Hematopoietic multipotent progenitor cell (in vitro differentiated cells): ENCODE measurements around the gene HTRA3. TPM values are rescaled to one million over a fixed set of nuclear protein-coding genes. Genes with fewer than 3 reads are reported as not detected.

ENCODE experiments used
- DNase-seq, 3 donors: peaks; one replicate each; pipeline ENCODE4 v3.0.0-alpha.2; 2011 to 2015; ENCODE audit warnings: low read depth in 2 of 3, low spot score in 2 of 3
- total RNA-seq: library from RNA; depleted of rRNA; stranded (reverse); fragments of >200 nt; gene quantifications from one replicate; pipeline ENCODE4 v1.2.3, GENCODE V29; 2012

The HTRA3 gene
- total RNA-seq, 1 donor: 12.9 TPM

DNA sequence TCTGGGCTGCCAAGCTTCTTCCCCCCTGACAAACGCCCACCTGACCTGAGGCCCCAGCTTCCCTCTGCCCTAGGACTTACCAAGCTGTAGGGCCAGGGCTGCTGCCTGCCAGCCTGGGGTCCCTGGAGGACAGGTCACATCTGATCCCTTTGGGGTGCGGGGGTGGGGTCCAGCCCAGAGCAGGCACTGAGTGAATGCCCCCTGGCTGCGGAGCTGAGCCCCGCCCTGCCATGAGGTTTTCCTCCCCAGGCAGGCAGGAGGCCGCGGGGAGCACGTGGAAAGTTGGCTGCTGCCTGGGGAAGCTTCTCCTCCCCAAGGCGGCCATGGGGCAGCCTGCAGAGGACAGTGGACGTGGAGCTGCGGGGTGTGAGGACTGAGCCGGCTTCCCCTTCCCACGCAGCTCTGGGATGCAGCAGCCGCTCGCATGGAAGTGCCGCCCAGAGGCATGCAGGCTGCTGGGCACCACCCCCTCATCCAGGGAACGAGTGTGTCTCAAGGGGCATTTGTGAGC lies 37.0 kb downstream of the HTRA3 start:
- no peak for DNase-seq

DNA sequence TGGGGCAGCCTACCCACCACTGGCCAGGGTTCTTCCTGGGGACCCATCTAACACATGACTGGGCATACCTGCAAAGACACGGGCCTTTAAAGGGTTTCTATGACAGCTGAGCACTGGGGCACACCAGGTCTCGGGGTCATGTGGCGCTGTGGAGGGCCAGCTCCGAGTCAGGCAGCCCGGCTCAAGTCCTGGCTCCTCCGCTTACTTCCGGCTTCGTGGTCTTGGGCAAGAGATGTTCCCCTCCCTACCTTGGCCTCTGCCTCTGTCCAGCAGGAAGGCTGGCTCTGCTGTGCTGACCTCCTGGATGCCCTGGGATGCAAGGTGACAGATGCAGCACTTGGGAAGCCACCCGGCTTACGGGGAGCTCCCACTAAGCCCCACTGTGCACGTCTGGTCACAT lies 37.6 kb downstream of the HTRA3 start:
- DNase-seq: no peak

DNA sequence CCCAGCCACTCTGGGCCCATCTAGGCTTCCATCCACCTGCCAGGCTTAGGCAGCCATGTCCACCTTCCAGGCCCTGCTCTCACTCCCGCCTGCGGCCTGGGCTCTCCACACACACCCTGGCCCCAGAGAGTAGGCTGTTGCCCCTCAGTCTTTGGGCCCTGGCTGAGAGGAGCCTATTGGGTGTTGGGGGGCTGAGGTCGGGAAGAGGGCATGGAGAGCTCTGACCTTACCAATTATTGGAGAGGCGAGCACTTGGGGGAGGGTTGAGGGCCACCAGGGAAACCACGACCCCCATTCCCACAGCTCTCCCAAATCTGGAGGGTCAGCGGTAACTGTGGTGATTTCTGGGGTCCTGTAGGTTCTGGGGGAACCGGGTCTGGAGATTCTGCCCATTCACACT lies 38.2 kb downstream of the HTRA3 start:
- DNase-seq: no peak

DNA sequence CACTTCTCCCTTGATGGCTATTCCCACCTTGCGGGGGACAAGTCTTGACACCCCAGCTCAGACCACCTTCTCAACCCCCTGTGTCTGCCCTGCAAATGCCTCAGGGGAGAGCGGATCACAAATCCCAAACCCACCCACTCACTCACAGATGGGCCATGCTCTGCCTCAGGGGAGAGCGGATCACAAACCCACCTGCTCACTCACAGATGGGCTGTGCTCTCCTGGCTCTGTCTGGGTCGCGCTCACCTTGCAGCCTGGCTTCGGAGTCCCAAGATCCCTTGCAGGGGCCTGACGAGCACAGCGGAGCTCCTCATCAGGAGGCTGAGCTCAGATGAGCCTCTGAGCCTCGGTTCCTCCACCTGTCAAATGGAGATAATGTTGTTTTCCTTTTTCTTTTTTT lies 38.6 kb downstream of the HTRA3 start:
- no peak for DNase-seq

DNA sequence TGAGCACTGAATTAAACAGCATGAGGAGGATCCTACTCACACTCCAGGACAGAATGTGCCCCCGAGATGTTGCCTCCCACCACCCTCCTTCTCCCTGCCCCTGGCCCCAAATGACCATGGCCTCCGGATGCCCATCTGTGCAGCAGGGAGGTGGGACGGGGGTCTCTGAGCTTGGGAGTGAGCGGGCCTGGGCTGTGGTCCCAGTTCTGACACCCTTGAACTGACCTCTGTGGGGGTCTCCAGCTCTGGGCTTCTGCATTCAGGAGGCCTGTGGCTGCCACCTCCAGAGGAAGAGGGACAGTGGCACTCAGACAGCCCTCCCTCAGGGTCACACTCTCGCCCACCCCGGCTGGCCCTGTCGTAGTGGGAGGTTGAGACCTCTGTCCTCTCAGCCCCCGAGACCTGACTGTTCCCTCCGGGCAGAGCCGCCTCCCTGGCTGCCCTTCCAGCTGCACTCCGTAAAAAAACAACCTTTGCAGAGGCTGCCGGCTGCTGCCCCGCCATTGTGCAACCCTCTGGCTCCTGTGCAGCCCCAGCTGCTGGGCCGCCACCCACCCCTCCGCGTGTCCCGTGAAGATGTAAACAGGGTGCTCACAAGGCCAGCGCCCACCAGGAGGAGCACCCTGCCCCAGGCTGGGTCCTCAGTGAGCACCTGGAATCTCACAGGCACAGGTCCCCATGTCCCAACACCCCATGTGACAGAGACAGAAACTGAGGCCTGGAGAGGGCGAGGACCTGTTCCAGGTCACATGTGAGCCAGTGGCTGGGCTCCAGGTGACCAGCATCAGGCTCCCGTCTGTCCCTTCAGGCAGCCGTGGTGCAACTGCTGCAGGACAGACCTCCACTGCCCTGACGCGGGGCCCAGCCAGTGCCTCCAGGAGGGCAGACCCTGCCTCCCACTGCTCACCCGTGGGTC lies 39.6 kb downstream of the HTRA3 start:
- no peak for DNase-seq

DNA sequence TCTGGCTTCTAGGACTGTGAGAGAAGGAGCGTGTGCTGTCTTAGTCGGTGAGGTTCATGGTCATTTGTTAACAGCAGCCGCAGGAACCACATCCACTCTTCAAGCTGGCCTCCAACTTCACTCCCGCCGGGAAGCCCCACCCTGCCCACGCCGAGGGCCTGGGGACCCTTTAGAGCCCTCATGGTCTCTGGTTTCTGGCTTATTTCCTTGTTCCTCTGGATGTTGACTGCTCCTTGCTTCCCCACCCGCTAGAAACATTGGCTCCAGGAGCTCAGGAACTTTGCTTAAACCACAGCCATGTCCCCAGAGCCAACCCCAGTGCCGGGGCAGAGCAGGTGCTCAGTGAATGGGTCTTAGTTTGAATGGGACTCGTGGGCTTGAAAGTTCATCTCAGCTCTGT lies 40.8 kb downstream of the HTRA3 start:
- no peak for DNase-seq

DNA sequence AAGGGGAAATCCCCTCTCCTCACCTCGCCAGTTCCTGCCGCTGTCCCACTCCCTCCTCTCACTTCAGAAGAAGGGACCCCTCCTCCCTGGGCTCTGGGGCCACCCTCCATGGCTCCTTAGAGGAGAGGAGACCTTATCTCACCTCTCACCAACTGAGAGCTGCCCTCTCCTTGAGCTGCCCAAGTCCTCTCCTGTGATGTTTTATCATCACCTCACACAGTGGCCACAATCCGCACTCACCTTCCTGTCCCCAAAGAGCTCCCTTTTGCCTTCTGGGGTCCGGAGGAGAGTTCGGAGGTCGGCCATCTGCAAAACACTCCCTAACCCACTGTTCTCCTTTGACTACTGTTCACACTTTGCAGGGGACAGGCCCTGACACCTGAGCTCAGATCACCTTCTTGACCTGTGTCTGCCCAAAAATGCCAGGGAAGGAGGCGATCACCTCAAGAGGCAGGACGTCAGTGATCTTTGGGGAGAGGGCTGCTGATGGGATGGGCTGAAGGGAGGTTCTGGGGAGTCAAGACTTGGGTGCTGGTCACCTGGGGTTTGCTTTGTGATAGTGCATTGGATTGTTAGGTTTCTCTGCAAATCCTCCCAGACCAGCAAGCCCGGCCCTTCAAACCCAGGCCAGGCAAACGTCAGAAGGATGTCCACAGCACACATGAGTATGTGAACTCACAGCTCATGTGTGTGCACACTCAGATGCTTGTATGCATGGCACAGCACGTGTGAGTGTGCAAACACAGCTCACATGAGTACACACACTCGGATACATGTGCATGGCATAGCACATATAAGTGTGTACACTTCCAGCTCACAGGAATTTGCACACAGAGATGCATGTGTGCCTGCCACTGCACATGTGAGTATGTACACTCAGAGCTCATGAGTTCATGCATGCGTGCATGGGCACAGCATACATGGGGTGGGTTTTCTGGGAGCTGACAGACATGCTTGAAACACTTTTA lies 41.8 kb downstream of the HTRA3 start:
- DNase-seq: no peak

DNA sequence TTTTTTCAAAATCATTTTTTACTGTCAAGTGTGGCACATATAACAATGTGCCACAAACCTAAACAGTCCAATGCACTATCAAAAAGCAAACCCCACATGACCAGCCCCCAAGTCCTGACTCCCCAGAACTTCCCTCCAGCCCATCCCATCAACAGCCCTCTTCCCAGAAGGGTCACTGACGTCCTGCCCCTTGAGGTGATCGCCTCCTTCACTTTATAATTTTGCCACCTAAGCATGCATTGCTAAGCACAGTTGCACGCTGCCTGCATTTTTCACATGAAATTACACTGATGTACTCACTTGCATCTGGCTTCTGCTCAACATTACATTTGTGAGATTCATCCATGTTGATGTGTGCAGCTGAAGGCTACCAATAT lies 42.5 kb downstream of the HTRA3 start:
- no peak for DNase-seq

DNA sequence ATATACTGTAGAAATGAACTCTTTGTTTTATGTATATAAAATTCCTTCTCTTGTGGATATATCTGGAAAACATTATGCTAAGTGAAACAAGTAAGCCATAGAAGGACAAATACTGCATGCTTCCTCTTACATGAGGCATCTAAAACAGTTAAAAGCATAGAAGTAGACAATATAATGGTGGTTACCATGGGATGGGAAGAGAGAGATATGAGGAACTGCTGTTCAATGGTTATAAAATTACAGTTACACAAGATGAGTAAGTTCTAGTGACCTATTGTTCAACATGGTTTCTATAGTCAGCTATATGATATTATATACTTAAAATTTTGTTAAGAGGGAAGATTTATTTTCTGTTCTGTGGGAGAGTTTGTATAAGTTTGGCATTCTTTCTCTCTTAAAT lies 43.4 kb downstream of the HTRA3 start:
- DNase-seq: no peak

DNA sequence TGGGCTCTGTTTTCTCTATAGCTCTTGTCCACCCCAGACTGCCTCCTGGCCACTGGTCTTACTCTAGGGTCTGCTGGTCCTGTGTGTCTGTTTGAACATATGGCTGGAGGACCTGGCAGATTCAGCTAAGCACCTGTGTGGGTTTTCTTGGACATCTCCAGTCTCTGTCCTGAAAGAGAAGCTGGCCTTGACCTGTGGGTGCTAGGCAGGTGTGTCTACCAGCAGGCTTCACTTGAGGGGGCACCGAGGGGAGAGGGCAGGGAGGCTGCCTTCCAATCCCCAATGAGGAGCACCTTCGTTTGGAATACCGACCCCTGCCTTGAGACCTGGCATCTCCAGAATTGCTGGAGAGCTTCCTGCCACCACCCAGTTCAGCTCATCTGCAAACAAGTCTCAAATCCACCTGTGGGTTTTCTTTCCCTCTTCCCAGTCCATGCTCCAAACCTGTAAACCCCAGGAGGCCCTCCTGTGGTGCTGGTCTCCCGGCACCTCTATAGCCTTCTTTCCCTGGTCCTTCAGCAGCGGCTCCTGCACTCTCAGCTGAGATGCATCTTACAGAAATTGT lies 45.2 kb downstream of the HTRA3 start:
- no peak for DNase-seq

DNA sequence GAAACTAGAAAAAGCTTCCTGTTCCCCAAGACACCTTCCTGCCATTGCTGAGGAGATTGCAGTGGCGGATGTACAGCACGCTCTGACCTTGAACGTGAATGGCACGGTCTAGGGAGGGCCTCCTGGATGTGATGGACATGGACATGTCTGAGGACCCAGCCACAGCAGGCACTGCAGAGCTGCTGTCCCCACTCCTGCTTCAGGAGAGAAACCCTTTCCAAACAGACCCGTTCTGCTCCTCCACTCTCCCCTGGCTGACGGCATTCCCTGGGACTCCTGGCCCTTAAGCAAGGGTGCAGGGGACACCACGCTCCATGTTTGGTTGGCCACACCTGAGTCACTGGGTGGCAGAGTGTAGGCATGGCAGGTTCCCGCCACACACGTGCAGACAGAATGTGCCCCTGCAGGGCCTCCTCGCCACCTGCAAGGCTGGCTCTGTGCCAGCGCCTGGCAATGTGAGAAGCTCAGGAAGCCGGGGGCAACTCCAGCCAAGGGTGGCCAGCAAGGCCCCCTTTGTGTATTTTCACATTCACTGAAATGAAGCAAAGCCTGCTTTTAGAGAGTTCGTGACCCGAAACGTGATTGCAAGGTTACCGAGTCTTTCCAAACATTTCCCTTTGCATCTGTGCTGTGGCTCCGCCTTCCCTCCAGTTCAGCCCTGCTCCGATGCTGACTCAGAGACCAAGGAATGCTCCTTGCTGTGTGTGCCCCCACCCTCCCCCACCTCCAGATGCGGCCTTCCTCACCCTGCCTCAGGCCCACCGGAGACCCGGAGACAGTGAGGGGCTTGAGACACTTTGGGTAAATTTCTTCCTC lies 46.1 kb downstream of the HTRA3 start:
- peak in 1 of 3 donors; percentile 64 for DNase-seq

DNA sequence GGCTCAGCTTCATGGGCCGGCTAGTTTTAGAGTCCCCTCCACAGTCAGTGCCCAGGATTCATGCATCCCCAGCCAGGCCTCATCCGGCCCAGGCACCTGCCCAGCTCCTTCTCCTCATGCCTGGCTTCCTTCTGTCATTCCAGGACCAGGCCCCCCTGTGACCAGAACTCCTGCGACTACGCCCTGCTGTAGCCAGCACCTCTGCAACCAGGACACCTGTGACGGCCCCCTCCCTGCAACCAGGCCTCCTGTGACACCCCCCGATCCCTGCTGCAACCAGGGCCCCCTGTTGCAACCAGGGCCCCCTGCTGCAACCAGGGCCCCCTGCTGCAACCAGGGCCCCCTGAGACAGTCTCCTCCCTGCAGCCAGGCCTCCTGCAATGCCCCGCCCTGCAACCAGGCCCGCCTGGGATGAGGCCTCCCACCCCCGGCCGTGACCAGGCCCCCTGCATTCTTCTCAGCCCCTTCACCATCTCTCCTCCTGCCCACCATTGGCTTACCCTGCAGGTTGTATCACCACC lies 46.8 kb downstream of the HTRA3 start:
- DNase-seq: no peak

DNA sequence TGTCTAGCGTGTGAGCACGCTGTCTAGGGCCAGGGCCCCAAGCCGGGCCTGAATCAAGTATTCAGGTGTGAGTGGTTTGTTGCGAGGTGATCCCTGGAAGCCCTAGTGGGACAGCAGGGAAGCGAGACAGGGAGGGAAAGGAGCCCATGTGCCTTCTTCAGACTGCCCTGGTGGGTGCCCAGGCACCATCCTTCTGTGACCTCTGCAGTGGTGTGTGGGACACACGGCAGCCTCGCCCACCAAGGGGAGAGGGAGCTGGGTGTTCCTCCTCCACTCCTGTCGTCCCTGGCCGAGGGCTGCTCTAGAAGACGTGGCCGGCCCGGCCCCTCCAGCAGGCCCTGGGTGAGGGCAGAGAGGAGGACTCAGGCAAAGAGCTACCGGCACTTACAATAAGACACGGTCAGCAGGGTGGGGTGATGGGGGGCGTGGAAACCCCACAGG lies 47.4 kb downstream of the HTRA3 start:
- no peak for DNase-seq

DNA sequence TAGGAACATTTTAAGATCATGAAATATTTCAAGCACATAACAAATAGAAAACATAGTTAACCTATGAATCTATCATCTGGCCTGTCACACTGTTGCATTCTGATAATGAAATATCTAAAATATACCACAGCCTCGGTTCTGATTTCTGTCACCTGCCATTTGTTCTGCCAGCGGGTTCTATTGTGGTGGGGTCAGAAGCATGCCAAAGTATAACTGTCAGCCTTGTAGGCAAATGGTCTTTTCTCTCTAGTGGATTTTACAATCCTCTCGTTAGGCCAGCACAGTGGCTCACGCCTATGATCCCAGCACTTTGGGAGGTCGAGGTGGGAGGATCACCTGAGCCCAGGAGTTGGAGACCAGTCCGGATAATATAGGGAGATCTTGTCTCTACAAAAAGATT lies 47.9 kb downstream of the HTRA3 start:
- DNase-seq: no peak

DNA sequence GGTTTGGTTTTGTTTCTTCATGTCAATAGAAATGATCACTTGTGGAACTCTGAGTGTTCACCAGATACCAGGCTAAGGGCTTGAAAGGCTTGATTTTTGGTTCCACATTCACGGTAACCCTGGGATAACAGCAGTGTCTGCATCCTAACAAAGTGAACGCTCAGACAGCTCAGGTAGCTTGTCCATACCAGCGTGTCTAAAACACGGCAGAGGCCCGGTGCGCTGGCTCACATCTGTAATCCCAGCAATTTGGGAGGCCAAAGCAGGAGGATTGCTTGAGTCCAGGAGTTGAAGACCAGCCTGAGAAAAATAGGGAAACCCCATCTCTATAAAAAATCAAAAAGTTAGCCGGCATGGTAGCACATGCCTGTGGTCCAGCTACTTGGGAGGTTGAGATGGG lies 49.0 kb downstream of the HTRA3 start:
- DNase-seq: no peak

DNA sequence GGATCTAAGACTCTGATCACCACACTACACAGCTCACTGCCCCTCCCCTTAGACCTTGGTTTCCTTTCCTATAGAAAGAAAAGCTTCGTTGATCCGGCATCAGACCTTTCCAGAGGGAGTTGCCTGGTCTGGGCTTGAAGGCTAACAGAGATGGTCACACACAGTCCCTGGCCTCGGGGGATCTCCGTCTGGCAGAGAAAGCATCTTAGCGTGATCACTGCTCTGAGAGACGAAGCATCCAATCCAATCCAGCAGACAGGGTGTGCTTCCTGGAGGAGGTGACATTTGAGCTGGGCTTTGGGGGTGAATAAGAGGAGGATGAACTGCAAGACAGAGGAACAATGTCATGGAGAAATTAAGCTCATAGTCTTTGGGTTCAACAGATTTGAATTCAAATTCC lies 49.5 kb downstream of the HTRA3 start:
- DNase-seq: no peak

DNA sequence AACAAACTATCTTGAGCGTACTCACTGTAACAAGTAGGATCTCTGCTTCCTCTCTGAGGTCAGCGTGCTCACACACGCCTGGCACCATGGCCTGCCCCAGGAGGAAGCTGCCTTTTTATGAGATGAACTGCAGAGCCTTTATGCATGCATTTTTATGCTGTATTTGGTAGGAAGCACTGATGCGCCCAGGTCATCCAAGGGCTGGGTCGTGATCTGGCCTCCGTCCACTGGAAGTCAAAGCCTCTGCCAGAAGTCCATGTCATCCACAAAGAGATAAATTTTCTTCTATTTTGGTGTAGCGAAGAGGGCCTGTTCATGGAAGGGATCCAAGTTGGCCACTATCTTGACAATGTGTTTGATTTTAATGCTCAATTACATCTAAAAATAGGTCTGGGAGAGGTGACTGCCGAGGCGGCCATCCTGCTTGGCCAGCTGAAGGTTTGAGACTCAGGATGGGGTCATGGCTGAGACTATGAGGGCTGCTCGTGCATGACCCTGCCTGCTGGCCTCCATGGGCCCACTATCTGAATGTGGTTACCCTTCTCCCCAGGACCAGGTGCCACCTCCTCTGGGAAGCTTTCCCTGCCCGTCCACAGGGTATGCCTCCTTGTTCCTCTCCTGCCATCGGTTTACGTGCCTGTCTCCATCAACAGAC lies 50.3 kb downstream of the HTRA3 start:
- DNase-seq: peak in 1 of 3 donors; percentile 65

DNA sequence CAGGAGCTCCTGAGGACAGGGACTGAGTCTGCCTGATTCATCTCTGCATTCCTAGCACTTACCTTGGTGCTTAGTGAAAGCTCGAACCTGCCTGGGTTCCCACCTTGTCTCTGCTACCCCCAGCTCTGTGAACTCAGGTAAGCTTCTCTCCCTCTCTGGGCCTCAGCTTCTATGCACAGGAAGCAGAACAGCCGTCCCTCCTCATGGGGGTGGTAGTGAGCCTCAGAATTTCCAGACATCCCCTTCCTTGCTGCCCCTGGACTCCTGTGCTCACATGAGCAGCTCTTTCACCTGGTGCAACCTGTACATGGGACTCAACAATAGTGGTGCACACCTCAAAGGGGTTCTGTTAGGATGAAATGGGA lies 50.8 kb downstream of the HTRA3 start:
- DNase-seq: no peak

DNA sequence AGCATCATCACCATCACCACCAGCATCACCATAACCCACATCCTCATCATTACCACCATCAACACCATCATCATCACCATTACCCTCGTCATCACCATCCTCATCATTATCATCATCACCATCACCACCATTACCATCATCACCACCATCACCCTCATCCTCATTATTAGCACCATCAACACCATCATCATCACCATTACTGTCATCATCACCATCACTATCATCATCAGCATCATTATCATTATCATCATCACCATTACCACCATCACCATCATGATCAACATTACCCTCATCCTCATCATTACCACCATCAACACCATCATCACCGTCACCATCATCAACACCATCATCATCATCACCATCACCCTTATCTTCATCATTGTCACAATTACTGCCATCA lies 51.7 kb downstream of the HTRA3 start:
- no peak for DNase-seq

DNA sequence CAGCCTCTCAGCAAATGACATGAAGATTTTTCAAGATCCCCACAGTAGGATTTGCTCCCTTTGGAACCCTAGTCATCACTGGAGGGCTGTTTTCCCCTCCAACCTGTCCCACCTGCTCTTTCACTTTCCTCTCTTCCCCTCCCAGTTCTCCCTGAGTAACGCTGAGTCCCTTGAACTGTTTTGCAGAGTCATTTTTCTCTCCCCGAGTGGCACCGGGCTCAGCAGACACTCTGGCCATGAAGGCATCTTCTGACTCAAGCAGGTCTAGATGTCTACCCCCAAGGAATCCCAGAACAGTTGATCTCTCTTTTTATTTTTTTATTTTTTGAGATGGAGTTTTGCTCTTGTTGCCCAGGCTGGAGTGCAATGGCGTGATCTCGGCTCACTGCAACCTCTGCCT lies 52.2 kb downstream of the HTRA3 start:
- DNase-seq: no peak
